CD4-positive, alpha-beta T cell treated with Interleukin-17A for 4 hours (primary cell): ENCODE measurements around the gene NME3.
A peak's percentile ranks its signal among the peaks of the same experiment; 100 is the strongest.

Source experiments
- DNase-seq: peaks from one replicate; pipeline ENCODE4 v3.0.0-alpha.2; 2020; ENCODE audit warnings: mixed read lengths

Gene NME3

DNA sequence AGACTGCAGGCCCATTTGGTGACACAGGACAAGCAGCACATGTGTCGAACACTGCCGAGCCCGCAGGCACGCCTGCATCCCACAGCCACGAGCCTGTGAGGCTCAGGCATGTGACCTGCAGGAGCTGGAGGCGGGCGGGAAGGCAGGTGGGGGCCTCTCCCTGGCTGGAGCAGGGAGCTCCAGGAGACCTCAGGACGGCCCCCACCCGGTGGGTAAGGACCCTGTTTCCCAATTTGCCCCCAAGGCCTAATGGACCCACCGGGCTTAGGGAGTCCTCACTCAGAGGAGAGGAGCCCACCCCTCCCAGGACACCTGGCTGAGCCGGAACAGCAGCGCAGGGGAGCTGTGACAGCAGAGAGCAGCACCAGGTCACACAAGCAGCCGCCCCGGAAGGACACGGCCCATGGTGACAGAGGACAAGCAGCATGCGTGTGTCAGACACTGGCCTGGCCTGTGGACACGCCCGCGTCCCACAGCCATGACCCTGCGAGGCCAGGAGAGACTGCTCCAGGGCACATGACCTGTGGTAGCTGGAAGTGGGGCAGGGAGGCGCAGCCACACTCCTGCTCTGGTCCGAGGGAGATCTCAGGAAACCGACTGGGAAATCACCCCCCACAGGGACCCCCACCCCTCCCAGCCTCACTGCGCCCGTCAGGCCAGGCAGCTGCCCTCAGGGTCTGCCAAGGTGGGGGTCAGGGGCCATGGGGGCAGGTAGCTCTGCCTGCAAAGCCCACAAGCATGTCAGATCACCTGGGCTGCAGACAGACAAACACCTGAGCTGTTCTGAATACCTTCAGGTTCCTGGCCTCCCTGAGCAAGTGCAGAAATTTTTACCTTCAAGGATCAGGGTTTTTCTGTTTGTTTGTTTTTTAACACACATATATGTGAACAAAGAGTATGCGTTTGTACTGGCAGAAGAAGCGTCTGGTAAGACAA lies 8.7 kb upstream of the NME3 start:
- DNase-seq: no peak

DNA sequence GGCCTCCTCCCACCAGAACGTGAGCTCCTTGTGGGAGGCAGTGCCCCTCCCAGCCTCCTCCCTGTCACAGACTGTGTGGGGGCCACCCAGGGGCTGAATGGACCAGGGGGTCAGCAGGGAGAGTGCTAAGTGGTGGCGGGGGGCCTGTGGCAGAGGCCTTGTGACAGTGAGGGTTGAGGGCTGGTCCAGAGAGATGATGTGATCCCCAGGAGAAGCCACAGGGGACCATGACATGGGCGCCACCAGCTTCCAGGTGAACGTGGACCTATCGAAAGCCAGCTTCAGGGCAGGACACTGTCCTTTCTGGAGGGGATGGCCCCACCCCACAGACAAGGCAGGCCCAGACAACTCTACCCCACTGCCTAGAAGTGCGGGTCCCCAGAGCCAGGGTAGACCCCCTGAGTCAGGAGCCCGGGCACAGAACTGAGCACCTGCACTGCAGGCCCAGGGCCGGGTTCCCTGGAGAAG lies 7.9 kb upstream of the NME3 start:
- DNase-seq: no peak

DNA sequence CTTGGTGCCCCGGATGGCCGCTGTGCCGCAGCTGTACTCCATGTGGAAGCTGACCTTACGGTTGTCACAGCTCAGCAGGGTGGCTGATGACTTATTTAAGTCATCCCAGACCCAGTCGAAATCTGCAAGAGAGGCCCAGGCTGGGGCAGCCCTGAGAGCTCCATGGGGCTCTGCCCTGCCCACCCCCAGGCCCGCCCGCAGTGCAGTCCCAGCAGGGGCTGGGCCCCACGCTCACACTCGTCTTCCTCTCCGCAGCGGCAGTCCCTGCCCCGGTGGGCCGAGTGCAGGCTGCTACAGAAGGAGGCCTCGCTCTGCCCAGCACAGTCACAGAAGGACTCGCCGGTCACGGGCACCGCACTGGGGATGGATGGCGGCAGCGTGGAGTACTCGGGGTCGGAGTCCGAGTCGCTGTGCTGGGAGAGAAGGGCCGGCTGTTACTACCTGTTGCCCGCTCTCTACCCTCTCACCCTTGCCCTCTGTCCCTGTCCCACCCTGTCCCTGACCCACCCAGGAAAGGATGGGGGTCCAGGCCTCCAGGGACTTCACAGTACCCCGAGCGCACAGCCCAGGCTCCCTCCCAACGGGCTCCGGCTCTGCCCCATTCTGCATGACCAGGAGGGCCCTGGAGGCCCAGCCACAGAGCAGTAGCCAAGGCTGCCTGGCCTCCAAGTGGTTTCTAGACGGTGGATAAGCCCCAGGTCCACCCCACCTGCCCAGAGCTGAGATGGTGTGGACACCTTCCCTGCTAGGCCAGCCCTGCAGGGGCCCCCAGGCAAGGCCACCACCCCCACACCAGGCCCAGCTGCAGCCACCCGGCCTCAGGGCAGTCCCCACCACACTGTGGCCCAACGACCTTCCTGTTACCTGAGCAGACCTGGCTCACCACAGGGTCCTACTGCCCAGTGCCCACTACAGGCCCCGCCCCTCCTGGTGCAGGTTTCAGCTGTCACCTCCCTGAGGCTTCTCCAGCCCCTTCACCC lies 7.1 kb upstream of the NME3 start:
- no peak for DNase-seq

DNA sequence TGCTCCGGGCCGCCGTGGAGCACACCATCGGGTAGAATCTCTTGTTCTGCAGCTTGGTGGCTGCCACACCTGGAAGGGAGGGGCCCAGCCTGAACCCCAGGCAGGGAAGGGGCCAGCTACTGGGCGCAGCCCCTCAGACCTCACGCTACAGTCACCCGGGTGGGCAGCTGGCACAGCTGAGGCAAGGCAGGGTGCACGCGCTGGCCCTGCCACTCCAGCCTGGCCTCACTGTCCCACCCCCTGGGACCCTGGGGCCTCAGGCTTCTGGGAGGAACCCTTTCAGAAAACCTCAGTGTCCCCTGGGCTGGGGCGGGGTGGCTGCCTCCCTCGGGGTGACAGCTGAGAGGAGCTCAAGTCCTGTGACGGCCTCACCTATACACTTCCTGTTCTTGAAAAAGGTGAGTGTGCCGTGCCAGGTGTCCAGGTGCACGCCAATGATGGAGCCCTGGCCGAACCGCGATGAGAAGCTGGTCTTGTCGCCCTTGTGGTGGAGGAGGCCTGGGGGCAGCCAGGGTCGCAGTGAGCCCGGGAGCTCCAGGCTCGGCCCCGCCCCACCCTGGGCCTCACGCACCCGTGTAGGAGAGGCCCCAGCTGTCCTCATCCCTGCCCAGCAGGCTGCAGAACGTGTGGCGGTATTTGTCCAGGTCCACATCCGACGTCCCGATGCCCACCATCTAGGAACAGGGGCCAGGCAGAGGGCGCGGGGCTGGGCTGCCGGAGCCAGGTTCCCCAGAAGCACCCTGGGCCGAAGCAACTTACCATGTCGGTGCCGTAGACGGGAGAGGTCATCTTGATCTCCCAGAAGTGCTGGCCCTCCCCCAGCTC lies 6.2 kb upstream of the NME3 start:
- DNase-seq: no peak

DNA sequence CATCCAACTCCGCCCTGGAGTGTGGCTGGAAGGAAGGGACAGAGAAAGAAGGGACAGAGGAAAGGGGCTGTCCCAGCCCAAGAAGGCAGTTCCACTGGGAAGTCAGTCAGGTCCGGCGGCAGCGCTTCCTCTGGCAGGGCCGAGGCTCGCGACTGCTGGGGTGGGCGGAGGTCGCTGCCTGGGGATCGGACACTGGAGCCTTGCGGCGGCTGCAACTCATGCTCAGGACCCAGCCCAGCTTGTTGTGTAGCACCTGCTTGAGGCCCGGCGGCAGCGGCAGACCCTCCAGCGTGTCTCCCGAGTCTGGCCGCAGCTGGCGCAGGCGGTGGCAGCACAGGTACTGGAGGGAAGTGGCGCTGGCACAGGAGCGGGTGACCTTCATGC lies 5.6 kb upstream of the NME3 start:
- no peak for DNase-seq

DNA sequence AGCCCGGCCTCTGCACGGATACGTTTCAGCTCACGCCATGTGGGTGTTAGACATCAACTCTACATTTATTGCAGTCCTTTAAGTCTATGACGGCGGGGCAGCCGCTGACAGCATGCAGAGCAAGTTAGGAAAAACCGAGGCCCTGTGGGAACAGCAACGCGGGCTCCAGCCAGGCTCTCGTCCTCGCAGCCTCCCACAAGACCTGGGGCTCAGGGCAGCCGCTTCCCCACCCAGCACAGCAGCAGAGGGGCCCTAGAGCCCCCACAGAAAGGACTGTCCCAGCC lies 5.3 kb upstream of the NME3 start:
- DNase-seq: no peak

DNA sequence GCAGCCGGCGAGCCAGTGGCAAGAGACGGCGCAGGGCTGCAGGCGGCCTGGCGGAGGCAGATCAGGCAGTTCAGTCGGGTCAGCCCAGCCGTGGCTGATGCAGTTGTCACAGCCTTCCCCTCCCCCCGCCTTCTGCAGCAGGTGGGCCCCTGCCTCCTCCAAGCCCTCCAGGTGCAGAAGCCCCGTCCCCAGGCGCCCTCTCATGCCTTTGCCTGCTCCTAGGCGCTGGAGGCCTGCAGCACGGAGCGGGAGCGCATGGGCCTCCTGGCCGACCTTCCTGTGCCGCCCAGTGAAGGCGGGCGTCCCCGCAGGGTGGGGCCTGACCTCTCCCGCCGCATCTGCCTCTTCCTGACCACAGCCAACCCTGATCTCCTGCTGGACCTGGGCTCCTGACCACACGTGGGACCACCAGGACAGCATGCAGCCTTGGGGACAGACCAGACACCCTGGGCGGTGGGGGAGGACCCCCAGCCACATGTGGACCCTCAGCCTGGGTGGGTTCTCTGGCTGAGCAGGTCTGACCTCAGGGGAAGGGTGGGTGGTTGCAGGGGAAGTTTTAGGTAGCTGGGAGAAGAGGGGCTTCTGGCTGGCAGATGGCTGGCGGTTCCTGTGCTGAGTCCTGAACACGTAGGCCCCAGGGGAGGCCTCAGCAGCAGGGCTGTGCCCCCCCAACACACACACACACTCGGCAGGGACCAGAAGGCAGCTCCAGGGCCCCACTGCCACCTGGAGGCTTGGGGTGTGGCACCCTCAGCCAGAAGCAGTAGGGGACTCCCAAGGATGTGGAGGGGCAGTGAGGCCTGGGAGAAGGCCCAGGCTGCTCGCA lies 4.7 kb upstream of the NME3 start:
- no peak for DNase-seq

DNA sequence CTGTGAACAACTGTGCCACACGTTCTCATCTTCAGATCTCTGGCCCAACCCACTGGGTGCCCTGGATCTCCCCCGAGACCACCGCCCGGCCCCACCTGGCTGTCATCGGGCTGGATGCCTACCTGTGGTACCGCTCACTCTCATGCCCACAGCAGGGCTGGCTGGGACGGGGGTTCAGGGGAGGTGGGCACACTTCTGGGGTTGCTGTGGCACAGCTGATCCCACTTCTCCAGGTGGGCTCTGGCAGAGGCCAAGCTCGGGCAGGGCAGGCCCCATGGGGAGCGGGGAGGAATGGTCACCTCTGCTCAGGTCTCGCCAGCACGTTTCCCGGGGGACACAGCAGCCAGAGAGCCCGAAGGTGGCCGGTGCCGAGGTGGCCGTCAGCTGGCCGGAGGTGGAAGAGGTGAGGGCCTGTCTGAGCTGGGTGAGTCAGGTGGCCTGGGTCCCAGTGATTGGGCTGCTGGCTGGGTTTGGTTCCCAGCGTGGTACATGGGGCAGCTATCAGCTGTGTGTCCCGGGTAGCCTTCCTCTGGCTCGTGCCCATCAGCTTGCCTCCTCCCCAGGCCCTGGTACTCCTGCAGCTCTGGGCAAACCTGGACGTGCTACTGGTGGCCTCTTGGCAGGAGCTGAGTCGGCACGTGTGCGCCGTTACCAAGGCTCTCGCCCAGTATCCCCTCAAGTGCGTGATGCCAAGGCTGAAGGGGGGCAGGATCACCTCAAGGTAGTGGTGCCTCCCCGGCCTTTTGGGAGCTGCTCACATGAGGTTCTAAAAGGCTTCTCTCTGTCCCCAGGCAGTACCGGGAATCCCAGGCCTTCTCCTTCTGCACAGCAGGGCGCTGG lies 3.9 kb upstream of the NME3 start:
- DNase-seq: no peak

DNA sequence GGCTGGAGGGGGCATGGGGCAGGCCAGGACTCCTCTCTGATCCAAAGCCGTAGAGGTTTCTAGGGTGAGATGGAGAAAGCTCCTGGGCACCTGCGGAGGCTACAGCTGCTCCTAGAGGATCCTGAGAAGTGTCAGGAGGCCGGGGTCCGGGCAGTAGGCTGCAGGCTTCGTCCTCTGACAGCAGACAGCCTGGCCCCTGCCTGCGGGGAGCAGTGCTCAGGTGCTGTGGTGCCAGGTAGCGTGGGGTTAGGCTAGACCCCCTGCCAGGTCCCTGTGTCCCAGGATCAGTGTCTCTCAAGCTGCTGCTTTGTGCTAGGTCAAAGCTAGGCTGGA lies 3.1 kb upstream of the NME3 start:
- DNase-seq: no peak

DNA sequence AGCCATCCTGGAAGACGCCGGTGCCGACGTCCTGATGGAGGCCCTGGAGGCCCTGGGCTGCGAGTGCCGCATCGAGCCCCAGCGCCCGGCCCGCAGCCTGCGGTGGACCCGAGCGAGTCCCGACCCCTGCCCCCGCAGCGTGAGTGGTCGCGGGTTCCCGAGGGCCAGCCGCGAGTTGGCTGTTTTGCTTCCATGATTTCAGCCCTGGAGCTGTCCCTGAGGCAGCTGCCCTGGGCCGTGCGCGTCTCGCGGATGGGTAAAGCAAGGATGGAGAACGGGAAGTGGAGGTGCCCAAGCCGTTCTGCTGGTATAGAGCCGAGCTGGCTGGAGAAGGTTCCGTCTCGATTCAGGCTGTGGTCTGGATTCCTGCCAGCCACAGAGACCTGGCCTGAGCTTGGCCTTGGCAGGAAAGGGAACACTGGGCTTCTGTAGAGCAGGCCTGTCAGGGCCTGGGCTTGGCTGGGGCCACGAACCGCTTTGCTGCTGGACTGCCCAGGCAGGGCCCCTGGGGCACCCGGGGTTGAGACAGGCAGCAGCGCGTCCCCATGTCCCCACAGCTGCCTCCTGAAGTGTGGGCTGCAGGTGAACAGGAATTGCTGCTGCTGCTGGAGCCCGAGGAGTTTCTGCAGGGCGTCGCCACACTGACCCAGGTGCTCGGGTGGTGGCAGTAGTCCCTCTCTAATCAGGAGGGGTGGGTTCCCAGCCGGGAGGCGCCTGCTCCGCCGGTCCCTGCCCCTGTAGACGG lies 2.5 kb upstream of the NME3 start:
- DNase-seq: peak; percentile 39

DNA sequence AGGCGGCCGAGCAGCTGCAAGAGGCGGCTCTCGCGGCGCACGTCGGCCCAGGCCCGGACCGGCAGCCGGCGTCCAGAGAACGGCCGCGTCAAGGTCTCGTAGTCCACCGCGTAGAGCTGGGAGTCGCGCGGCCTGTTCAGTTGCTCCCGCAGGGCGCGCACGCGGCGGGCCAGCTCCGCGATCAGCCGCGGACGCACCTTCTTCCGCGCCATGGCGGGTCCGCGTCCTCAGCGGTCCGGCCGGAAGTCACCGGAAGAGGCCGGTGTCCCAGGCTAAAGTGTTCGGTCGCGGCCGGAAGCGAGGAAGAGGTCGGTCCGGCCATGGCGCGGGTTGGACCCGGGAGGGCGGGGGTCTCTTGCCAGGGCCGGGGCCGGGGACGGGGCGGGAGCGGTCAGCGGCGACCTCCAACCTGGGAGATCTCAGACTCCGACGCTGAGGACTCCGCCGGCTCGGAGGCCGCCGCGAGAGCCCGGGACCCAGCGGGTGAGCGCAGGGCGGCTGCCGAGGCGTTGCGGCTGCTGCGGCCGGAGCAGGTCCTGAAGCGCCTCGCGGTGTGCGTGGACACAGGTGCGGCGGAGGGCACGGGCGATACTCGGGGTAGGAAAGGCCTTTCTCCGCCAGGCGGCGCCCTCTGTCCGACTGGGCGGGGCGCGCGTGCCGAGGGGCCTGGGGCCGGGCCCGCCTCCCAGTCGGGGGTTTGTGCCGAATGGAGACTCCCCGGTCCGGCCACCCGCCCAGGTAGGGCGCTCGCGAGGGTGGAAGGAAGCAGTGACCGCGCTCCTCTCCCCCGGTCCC lies 1.8 kb upstream of the NME3 start, which contains the start of gene MRPS34:
TSS of gene MRPS34 (minus strand) at position 227 of the 795 bp plus-strand sequence. CDS start at position 212, 15 bp downstream.
- DNase-seq: peak; percentile 84

DNA sequence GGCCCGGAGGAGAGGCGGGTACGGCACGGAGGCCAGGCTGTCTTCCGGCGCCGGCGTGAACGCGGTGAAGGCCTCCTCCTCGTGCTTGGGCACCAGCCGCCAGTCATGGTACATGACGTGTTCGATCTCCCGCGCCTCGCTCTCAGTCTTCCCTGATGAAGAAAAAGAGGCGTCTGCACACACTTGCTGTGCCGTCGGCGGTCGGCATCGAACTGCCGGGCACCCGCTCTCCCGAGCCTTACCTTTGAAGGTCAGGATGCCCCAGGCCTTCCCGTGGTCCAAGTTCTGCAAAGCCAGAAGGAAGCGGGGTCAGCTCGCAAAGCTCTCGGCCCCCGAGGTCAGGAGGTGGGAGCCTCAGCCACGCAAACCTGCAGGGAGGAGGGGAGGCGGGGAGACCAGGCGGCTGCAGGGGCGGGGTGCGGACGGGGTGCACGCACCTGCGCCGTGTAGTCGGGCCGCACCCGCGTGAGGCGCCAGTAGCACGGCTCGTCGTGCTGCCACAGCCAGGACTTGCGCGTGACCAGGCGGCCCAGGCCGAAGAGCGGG lies 1.1 kb upstream of the NME3 start, which contains the start of gene EME2:
TSS of gene EME2 (plus strand) at position 449 of the 546 bp plus-strand sequence. CDS start 418 bp downstream, outside the sequence.
- peak; percentile 62 for DNase-seq

DNA sequence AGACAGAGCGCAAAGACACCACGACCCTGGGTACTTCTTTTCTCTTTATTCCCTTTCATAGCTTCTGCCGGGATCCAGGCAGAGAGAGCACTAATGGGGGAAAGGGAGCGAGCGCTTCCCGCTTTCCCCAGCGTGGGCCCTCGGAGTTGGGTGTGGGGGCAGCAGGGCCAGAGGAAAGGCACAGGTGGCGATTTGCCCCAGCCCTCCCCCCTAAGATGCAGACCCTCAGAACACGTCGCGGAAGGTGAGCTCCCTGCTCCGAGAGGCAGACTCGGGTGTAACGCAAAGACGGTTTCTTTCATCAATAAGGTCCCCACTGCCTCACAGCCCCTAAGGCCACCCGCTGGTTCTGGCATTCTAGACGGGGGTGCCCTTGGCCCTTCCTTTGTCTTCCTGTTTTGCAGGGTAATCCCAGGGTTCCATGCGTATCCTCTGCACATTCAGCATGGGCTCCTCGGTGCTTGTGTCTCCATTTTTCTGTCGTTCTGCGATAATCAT lies 570 bp upstream of the NME3 start:
- DNase-seq: no peak

DNA sequence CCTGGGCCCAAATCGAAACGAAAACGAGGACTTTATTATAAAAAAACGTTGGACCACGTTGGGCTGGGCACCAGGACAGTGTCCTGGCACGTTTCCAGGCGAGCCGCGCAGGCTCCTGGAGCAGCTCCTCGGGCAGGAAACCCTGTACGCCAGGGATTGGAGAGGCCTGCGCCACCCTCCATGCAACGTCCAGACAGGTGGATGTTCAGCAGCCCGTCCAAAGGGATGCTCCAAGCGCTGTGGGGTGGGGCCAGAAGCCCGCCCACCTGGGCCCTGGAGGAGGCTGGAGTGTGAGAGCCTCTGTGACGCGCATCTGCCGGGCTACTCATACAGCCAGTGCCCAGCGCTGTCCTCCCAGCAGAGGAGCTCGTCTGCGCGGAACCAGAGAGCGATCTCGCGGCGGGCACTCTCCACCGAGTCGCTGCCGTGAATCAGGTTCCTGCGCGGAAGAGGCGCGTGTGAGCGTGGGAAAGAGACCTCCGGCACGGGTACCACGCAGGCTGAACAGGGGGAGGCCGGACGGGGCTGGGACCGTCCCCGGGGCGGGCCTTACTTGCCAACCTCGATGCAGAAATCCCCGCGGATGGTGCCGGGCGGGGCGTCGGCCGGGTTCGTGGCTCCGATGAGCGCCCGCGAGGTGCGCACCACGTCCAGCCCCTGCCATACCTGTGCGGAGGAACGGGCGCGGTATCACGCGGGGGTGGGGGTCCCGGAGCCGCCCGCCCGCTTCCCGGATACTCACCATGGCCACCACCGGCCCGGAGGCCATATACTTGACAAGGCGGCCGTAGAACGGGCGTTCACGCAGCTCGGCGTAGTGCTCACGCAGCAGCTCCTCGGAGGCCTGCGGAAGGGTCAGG lies 785 bp downstream of the NME3 start:
- peak; percentile 55 for DNase-seq

DNA sequence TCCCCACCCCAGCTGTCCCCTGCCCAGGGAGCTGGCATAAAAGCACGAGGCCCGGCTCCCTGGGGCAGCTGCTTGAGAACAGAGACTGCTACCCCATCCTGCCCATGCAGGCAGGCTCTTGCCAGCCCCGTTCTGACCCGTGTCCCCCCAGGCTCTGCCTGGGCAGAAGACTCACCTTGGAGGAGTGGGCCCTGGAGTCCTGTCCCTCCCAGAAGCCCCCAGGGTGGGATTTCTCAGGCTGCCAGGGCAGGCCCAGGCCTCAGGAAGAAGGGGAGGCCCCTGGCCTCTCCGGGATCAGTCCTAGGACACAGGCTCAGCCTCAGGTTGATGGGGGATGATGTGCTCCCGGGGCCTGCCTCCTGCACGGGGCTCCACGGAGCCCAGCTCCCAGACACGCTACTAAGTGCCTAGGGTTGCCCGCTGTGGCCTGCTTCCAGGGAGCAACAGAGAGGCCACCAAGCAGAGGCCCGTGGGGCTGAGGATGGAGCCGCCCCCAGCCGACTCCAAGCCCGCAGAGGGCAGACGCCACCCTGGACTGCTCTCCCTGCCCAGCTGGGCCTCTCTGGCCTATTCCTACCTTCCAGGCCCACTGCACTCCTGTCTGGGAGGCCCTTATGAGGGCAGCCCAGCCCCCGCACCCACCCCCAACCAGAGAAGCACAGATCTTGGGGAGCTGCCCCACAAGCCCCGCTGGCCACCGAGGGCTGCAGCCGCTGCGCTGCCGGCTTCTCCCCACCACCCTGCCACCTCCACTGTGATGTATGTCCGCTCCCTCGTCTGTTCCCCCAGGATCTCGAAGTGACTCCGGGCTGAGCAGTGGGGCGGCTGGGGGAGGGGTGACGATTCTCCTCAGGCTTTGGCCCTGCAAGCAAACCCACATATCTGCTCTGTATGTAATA lies 1.7 kb downstream of the NME3 start:
- no peak for DNase-seq

DNA sequence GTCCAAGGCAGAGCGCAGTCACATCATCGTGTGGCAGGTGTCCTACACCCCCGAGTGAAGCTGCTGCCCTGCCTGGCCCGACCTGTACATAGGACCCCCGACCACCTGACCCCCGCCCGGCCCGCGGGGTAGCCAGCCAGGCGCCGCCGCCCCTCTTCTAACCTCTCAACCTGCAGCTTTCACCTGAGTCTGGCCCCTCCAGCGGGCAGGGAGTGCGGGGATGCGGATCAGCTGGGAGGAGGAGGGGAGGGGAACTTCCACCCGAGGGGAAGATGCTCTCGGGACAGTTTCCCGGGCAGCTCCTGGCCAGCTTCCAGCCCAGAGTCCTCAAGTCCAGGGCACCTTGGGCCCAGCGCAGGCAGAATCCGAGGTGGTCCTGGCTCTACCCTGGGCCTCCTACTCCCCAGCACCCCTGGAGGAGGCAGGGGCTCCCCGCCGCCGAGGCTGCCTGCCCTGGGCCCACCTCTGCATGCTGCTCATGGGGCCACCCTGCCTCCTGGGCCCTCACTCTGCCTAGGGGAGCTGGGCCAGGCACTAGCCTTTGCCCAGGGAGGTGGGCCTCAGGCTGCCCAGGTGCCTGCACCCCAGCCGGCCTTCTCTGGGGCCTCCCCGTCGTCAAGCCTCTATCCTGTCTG lies 2.5 kb downstream of the NME3 start:
- no peak for DNase-seq
